GM19025 (cell line): Measurements from ENCODE around the gene ARRB1.
"Not testable (repeated sequence)": the region's sequence is repeated elsewhere in the genome, so short reads cannot be mapped to it uniquely, and the experiment has no call there.

Source experiments
- ATAC-seq: cut with Tn5 transposase; IDR thresholded peaks from one replicate; pipeline ENCODE4 v1.9.1; 2021; ENCODE audit warnings: mild to moderate bottlenecking, low read depth, moderate library complexity; ENCODE audit not compliant: unreplicated experiment

The ARRB1 gene

DNA sequence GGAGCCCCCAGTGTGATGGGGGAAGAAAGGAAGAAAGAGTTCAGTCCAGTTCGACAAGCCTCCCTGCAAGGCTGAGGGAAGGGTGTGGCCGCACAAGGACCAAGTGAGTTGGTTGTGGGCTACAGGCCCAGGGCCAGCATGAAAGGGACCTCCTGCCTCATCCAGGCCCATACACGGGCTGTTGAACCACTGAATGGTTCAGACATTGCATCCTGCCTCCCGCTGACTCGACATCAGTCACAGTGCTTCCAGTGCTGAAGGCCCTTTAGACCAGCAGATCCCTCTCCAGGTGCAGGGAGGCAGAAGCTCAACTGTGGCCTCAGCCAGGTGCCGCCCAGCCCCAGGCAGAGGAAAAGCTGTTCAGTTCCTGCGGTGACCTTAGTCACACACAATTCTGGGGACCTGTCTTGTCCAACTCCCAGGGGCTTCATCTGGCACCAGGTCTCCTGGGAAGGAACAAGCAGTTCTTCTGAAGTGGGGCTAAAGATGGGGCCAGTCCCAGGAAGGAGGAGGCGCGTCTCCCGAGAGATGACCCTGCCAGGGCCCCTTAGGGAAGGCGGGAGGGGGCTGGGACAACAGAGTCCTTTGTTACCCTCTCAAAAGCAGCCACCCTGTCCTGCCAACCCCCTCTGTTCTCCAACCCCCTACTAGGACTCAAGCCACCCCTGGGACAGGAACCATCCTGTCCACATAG lies 6.6 kb downstream of the ARRB1 start:
- ATAC-seq: no peak

DNA sequence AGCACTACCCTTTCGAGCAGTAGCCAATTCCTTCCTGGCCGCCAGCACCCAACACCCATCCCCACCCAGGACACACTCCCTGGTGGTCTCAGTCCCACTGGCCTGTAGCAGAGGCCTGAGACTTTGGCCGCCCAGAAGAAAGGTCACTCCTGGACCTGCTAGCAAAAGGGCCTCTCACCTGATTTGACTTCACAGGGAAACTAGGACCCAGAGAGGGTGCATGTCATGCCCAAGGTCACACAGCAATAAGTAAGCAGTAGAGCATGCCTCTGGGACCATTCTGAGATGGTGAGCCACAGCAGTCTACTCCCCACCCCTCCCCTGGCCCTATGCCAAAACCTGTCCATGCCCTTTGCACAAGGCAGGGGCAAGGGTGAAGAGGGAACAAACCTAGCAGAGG lies 7.3 kb downstream of the ARRB1 start:
- ATAC-seq: no peak

DNA sequence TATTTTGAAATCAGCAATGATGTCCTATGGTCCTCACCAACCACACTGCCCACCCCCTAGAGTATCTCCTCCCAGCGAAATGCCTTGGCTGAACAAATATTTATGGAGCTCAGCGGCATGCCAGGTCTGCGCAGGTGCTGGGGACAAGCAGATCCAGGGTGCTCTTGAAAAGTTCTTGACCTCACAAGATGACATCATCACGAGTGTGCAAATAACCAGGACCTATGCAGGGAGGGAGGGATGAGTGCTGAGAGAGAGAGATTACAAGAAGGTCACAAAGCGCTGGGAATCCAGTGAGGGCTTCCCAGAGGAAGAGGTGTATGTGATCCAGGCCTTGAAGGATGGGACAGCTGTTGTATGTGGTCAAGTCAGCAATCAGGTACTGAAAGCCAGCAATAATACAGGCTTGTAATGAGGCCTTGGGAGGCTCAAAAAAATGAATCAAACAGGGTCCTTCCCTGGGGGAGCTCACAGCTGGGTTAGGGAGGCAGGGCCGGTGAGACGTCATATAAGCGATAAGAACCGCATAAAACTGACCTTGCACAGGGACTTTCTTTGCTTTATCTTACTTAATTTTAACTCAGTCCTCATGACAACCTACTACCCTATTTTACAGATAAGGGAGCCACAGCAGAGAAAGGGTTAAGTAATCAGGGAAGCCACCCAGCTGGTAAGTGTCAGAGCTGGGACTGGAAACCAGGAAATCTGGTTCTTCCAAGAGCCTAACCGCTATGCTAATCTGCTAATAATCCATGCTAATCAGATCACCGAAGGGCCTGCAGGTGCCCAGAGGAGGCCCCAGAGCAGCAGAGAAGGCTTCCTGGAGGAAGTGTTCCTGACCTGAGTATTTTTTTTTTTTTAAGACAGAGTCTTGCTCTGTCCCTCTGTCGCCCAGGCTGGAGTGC lies 8.2 kb downstream of the ARRB1 start:
- no peak for ATAC-seq

DNA sequence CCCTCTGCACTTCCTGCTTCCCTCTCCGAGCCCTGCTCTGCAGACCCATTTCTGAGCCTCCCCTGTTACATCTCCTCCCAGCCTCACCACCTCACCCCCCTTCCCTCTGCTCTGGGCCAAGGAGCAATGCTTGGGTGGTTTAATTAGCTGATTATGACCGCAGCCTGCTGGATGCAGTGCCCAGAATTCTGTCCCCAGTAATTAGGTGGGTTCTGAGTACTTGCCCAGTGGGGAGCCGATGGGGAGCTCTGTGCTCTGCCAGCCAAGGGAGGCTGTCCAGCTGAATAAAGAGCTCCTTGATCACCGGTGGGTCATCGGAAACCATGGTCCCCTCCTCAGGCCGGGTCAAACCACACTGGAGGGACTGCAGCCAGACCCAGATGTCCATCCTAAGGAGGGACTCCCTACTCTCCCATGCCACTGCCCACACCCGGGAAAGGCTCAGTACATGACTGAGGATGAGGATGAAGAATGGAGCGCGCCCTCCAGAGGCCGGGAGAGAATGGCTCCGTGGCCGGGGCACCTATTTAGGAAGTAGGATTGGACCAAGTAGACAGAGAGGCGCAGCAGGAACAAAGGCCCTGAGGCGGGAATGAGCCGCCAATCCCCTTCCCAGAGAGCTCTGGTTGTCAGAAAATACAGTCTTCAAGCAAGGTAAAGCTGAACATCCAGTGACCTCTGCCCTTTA lies 9.1 kb downstream of the ARRB1 start:
- ATAC-seq: no peak

DNA sequence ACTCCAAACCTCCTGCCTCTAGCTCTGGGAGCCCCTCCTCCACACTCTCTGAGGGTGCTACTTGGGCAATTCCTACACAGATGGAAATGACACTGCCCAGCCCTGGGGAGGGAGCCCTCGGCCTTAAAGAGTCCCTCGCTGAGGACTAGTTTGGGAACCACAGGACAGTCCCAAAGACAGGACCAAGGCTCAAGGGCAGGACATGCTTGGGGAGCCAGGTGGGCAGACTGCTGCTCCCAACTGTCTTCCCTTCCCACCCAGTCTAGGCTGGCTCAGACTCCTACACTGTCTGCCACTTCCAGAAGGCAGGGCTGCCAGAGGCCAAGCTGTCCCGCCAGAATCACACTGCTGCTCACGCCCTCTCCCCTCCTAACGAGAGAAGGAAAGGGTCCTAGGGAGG lies 9.8 kb downstream of the ARRB1 start:
- no peak for ATAC-seq

DNA sequence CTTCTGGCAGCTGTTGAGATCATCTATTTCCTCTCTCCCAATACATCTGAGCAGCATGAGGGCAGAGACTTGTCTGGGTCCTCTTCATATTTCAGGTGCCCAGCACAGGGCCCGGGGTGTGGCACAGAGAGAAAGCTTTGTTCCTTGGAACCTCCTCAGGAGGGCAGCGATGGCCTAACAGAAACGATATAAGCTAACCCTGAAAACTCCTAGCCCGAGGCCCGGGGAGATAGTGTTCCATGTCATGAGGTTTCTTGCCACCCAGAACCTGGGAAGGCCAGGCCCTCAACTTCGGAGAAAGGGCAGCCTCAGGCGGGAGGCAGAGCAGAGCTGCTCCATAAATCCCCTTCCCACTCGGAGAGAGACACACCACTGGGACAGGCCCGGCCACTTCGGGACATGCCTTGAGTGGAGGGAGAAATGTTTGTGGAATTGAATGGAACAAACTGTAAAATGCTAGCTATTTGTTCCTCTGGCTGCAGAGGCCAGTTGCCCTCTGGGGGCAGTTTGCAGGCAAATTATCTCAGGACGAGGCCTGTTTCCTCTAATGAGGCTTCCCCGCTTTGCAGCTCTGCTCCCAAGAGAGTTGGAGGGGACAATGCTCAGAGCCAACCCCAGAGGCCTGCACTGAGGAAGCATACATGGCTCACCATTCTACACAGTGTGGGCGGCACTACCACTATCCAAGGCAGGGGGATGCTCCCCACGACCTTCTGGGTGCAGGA lies 11.6 kb downstream of the ARRB1 start:
- no peak for ATAC-seq

DNA sequence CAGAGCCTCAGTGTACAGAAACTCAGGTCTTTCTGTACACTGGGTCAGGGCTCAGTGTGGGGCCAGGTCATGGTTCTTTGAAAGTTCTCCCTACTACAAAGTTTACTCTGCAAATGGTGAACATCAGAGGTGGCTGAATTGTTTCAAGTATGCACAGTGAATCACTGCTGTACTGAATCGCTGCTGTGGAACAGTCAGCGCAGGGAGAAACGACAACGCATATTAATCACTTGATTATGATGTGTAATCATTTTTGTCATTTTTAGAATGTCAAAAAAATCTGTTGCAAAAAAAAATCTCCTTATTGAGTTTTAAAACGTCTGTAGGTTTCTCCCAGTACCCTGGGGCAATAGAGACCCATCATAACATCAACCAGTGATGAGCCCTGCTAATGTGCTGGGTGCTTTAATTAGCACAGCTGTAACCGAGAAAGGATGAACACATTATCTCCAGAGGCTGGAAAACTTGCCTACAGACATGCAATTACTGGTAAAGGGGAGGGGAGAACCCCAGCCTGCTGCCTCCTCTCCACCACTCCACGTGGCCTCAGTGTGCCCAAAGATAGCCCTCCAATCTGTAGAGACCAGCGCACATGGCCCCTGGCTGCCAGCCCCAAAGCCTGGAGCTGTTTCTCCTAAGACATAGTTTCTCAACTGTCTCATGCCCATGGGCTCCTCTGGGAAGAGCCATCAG lies 12.8 kb downstream of the ARRB1 start:
- no peak for ATAC-seq

DNA sequence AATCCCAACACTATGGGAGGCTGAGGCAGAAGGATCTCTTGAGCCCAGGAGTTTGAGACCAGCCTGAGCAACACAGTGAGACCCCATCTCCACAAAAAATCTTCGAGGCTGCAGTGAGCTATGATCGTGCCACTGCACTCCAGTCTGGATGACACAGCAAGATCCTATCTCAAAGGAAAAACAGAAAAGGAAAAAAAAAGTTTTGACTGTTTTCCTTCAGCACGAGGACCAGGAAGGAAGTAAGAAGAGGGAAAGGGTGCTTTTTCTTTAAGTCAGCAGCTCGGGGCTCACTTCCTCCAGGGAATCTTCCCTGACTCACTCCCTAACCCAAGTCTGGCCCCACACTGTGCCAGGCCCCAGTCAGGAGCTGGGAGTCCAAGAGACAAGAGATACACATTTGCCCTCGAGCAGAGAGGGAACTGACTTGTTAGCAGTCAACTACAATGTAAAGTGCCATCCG lies 14.2 kb downstream of the ARRB1 start:
- ATAC-seq: no peak

DNA sequence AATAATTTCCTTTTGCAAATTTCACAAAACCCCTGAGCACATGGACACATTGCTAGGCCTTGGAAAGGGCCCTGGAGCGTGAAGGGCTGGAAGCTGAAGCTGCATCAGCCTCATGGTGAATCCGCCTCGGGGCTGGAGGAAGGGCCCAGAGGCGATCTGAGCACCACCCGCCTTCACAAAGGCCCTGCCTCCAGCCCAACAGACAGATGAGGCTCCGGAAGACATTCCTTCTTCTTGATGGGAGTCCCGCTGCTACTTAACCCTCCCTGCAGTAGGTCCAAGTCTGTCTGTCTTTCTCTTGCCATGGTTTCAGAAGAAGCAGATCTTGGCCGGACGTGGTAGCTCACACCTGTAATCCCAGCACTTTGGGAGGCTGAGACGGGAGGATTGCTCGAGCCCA lies 16.5 kb downstream of the ARRB1 start:
- ATAC-seq: no peak

DNA sequence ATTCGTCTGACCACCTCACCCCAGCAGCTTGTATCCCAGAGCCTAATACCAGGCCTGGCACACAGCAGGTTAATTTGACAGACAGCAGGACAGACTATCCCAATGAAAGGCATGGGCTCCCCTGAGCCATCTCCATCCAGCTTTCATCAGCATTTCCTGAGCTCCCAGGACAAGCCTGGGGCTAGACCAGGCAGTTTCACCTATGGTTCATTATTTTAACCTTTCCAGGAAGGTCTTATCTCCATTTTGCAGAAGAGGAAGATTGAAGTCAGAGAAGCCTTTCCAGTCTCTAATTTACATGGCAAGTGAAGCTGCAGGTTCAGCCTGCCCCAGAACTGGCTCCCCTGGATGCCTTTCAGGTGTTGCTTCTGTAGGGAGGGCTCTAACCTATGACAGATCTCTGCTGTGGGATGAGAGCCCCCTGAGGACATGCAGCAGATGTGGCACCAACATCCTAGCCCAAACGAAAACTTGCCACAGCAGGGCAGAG lies 17.0 kb downstream of the ARRB1 start:
- no peak for ATAC-seq

DNA sequence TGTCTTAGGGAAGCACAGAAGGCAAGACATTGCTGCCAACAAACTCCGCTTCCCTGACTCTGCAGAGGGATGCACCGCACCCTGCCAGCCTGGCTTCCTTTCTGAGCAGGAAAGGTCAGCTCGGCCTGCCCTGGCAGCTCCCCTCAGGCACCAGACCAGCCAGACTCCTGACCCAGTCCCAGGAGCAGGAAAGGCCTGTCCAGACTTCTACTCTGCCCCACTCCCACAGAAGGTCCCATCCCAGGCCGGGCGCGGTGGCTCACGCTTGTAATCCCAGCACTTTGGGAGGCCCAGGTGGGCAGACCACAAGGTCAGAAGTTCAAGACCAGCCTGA lies 17.7 kb downstream of the ARRB1 start:
- no peak for ATAC-seq

DNA sequence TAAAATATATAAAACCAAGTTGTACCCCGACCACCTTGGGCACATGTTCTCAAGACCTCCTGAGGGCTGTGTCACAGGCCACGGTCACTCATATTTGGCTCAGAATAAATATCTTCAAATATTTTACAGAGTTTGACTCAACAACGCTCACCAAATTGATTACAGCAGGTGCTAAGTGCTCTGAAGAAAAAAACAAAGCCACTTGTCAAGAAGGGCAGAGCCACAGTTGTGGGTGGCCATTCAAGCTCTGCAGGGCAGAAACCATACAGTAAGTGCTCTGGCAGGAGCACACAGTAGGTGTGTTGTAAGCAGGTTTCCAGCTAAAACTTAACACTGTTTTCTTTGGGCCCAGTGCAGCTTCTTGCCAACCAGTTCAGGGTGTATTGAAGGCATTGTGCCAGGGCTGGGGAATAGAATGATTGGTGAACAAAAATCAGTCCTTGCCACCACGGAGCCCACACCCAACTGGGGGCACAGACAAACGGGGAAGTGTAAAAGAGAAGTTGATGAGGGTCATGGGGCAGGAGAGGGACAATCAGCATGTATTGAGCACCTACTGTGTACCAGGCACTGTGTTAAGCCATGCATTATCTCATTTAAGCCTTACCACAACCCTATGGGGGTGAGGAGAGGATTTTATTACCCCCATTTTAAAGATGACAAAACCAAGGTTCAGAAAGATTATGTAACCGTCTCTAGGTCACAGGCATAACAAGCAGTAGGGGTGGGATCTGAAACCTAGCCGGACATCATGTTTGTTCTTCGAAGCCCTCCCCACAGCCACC lies 18.2 kb downstream of the ARRB1 start:
- ATAC-seq: no peak

DNA sequence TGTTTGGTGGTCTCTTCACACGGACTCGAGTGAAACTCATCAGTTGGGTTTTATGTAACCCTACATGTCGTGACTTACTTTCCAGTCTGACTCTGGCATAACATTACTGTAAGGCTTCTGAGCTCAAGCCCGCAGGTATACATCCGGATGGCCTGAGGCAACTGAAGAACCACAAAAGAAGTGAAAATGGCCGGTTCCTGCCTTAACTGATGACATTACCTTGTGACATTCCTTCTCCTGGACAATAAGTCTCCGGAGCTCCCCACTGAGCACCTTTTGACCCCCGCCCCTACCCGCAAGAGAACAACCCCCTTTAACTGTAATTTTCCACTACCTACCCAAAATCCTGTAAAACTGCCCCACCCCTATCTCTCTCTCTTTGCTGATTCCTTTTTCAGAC lies 19.7 kb downstream of the ARRB1 start:
- not testable (repeated sequence) for ATAC-seq

DNA sequence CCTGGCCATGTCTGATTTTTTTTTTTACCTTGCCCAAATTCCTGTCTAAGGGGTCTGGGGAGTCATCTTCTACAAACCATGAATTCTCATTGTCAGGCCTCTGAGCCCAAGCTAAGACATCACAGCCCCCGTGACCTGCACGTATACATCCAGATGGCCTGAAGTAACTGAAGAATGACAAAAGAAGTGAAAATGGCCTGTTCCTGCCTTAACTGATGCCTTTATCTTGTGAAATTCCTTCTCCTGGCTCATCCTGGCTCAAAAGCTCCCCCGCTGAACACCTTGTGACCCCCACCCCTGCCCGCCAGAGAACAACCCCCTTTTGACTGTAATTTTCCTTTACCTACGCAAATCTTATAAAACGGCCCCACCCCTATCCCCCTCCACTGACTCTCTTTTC lies 20.2 kb downstream of the ARRB1 start:
- ATAC-seq: not testable (repeated sequence)

DNA sequence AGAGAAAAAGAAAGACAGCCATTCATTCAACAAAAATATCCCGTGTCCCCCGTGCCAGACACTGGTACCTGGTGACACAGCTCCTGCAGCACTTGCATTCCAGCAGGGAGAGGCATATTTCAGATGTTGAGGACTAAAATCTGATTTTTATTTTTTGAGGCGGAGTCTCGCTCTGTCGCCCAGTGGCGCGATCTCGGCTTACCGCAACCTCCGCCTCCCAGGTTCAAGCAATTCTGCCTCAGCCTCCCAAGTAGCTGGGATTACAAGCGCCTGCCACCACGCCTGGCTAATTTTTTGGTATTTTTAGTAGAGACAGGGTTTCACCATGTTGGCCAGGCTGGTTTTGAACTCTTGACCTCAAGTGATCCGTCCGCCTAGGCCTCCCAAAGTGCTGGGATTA lies 20.6 kb downstream of the ARRB1 start:
- not testable (repeated sequence) for ATAC-seq

DNA sequence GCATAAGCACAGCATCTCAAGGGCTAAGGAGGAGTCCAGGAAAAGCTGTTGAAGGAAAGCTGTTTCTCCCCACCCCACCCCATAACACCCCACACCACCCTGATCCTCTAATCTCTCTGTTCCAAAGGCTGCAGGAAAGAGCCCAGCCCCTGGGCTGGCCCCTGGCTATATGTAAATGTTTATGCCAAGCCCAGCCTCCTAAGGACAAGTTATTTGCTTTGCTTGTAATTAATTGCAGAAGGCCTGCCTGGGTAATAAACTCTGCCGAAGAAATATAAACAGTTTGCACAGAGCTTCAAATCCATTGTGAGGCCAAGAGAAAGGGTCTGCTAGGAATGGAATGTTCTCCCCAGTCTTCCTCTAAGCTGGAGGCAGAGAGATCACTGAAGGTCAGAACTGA lies 21.2 kb downstream of the ARRB1 start:
- ATAC-seq: no peak

DNA sequence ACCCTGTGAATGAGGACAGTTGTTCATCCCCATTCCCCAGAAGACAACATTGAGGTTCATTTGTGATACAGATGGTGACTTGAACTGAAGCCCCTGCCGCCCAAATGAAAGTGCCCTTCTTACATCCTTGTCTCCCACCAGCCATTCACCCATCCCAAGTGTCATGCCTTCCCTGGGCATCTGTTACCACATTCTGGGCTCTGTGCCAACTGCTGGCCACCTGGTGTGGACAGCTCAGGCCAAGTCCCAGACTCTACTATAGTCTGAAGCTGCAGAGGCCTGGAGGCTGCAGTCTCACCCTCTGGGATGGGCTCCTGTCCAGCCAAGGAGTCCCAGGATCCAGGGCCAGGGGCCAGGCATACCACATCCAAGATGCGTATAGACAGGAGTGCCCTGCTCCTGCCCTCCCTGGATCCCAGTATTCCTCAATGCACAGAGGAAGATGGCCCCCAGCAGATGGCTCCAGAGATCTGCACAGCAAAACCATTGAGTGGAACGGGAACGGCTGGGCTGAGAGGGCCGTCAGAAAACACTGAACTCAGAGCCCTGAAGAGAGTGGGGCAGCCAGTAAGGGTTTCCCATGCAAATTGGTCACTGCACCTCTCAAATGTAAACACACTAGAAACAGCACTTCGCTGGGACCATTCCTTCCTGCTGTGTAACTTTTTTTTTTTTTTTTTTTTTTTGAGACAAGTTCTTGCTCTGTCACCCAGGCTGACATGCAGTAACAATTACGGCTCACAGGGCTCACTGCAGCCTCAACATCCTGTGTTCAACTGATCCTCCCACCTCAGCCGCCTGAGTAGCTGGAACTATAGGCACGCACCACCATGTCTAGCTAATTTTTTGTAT lies 22.8 kb downstream of the ARRB1 start:
- no peak for ATAC-seq

DNA sequence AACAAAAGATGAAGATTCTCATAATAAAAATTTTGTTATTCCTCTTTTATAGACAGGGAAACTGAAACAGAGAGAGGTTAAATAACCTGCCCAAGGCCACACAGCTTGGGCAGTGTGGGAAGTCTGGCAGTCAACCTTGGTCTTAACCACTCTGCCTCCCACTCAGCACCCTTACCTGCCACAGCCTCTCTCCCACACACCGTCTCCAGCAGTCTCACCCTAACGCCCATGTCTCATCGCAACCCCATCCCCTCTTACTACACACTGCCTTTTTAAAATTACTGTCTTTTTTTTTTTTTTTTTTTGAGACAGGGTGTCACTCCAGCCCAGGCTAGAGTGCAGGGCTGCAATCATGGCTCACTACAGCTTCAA lies 25.0 kb downstream of the ARRB1 start:
- ATAC-seq: no peak
